ENCODE results near the gene FBXO42.
"Not testable (repeated sequence)": the region's sequence is repeated elsewhere in the genome, so short reads cannot be mapped to it uniquely, and the experiment has no call there.

FBXO42 gene

DNA sequence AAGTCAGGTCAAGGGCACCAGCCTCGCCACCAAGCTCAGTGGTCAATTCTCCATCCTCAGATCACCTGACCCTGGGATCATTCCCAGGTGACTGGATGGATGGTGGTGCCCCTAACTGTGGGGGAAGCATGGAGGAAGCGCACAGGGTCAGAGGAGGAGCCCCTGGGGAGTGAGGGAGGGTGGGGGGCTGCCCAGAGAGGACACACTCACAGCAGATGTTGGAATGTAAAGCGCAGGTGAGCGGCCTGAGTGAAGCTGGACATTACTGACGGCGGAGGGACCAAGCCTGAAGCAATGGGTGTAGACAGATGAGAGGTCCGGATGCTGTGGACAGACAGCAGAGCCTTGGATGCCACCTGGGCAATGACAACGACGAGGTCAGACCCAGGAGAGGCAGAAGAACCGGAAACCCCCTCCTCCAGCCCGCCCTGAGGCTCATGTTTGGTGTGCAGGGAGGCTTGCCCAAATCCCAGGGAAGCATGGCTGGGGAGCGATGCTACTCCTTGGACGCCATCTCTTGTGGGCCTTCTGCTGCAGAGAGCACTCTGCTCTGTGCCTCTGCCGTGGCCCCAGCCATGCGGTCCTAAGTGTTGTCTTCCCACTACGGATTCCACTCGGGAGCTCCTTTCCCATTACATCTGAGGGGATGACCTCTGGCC, 109.6 kb downstream of the FBXO42 start:
- DNase-seq: no peak

DNA sequence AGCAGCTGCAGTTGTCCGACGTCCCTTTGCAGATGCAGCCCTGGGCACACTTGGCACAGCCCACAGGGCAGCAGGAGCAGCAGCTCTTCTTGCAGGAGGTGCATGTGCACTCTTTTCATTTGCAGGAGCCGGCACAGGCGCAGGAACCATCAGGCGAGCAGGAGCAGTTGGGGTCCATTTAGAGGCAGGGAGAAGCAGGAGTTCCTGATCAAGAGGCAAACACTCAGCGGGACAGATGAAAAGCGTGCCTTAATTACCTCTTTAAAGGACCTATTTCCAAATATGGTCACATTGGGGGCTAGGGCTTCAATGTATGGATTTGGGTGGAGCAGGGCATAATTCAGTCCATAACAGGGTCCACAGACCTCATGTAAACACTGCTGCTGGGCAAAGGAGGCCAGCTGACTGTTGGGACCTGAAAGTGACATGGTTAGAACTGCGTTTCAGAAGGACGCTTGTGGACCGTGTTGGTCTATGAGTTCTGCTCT, 111.0 kb downstream of the FBXO42 start:
- DNase-seq: no peak

DNA sequence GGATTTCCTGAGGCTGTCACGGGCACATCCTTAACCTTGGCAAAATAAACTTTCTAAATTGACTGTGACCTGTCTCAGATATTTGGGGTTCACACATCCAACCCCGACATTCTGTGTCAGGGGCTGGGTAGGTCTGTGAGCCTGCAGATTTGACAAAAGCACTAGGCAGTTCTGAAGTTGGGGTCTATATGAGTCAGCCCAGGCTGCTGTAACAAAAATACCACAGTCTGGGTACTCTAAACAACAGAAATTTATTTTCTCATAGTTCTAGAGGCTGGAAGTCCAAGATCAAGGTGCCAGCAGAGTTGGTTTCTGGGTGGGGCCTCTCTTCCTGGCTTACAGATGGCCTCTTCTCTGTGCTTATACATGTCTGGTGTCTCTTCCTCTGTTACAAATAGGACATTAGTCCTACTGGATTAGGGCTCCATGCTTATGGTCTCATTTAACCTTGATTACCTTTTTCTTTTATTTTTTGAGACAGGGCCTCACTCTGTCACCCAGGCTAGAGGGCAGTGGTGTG, 112.2 kb downstream of the FBXO42 start:
- no peak for DNase-seq

DNA sequence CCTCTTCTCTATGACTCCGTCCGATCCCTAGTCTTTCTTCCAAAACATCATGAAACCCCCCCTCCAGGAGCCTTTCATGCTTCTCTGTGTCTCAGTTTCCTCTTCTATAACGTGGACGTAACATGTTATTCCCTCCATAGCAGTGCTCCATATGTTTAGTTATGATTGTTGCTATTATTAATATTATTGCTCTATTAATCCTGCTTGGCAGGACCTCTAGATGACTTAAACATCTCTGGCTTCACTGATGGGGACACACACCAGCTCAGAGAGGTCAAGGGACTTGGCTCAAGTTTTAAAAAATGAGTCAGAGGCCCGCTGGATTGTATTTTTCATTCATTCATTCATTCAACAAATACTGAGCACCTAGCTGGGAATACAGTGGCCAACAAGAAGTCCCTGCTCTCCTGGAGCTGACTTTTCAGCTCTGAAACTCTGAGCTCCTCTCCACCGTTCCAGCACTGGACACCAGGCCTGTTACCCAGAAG, 114.9 kb downstream of the FBXO42 start:
- no peak for DNase-seq

DNA sequence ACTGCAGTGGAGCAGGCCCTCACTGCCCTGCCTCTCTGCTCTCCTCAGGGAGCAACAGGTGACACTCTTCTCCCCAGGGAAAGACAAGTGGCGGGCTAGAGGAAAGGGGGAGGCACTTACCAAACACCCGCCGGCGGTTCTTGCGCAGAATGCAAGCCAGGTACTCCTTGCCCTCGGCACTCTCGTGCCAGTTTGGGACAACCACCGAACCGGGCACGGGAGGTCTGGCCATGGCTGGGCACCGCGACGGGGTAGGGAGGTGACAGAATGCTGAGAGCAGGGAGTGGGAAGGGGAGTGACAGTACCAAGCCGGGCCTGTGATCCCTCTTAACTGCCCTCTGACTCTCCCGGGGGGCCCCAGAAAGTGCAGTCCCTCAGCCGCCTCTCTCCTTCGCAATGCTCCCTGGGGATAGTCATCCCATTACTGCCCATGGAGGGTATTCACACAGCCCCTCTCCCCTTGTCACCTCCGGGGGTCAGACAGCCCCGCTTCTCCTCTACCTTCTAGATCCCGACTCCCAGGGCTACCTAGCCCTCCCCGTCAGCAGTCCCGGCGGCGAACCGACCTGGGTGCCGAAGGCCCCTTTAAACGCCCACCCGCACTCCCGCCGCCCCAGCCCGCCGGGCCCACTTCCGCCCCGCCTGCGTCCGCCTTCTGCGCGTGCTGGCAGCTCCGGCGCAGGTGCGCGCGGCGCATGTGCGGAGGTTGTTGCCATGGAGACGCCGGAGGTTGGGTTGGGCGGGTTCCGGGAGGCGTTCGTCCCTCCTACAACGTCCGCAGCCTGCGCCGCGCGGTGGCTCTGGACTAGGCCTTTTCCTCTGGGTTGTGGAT, 115.6 kb downstream of the FBXO42 start, which contains the start of gene CPLANE2:
TSS of gene CPLANE2 (minus strand) at position 673 of the 832 bp plus-strand sequence. CDS start at position 232, 441 bp downstream.
- peak in 13 of 14 donors; percentile 29 to 90 (median 72) for DNase-seq

DNA sequence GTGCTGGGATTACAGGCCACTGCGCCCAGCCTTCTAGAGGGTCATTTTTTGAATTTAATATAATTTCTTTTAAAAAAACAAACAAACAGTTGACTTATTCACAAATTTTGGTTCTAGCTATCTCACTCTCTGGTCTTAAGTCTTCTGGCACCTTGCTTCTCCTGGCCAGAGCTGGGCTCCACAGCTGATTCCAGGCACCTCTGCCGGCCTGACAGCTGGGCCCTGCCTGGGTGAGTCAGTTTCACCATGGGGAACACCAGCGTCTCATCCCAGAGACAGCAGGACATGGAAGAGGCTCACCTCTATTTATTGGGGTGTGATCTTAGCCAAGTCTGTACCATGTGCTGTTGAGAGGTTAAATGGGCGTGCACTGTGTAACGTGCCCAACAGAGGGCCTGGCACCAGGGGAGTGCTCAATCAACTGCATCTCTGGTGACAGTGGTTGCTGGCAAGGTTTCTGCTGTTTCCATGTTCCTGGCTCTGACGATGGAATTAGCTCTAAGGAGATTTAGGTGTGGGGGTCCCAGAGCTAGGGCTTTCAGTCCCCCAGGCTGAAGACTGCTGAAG, 116.3 kb downstream of the FBXO42 start:
- peak in 1 of 14 donors; percentile 53 for DNase-seq

DNA sequence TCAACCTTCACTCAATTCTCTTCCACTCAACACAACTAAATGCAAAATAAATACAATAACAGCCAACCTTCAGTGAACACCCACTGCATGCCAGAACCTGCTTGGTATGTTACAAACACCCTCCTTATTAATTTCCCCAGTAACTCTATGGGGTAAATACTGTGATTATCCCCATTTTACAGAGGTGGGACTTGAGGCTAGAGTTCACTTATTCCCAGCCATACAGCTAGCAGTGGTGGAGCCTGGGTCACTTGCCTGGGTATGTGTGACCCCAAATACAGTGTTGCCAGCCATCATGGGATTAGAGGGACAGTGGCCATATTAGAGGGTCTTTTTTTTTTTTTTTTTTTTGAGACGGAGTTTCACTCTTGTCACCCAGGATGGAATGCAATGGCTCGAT, 116.9 kb downstream of the FBXO42 start:
- DNase-seq: no peak

DNA sequence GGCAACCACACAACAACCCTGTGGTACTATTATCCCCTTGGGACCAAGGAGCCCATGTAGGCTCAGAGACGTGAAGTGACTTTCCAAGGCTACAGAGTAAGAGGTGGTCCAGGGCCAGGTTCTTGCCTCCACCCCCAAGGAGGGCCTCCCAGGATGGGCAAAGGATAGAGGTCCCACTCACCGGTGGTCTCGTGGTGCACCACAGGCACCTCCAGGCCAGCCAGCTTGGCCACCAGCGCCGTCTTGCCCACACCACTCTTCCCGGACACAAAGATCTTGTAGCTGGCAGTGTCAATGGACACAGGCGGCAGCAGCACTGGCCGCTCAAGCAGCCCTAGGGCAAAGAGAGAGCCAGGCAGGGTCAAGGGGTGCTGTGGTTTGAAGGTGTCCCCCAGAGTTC, 118.8 kb downstream of the FBXO42 start:
- DNase-seq: no peak

- no peak for DNase-seq
Observed at GRCh38 chr1:16232316-16232710, 120.0 kb downstream of the FBXO42 start.

- no peak for DNase-seq
Observed at GRCh38 chr1:16231331-16232315, 120.7 kb downstream of the FBXO42 start.

GRCh38 chr1:16230744-16231143, 121.5 kb downstream of the FBXO42 start:
- DNase-seq: no peak

DNA sequence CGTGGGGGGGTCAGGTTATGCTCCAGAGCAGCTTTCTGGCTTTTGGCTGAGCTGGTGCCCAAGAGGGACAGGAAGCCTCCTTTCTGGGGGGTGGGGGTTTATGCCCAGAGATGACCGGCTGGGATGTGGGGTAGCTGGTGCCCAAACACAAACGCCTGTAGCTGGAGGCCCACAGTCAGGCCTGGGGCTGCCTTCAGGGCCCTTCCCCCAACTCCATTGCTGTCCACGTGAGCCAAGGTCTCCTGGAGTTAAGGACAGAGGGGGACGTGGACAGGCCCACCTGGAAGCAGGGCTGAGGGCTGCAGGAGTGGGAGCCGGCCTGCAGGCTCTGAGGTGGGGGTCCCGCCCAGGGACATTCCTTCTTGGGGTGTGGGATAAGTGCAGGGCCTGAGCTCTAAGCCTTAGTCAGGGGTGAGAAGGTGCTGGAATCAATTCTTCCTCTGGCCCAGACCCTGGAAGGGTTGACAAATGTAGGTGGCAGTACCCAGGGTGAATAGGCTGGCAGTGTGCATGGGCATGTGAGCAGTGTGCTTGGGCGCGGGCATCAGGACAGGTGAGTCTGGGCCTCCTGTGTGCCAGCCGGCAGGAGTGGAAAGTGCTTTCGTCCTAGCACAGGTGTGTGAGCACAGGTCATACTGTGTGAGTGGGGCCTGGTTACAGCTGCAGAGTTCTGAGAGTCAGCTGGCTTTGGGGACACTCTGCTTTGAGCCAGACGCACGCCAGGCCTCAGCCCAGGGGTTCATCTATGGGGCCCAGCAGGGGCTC, 122.1 kb downstream of the FBXO42 start:
- DNase-seq: no peak

- peak in 2 of 14 donors; percentile 36 to 66 for DNase-seq
Observed at GRCh38 chr1:16226490-16227179, 125.6 kb downstream of the FBXO42 start.

- no peak for DNase-seq
Observed at GRCh38 chr1:16226129-16226489, 126.2 kb downstream of the FBXO42 start.

DNA sequence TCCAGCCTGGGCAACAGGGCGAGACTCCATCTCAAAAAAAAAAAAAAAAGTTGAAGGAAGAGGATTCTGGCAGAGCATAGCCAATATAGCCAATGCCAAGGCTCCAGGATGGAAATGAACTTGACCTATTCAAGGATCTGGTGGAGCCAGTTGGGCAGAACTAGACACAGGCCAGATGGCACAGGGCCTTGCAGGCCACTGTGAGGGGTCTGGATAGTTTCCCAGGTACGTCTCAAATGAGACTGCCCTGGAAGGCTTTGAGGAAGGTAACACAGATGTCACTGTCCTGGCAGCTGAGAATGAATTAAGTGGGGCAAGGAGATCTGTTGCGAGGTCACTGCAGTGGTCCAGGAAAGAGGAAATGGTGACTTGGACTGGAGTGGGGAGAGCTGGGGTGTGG, 127.8 kb downstream of the FBXO42 start:
- DNase-seq: peak in 3 of 14 donors; percentile 14 to 99 (median 51)

- not testable (repeated sequence) for DNase-seq
Observed at GRCh38 chr1:16222716-16223115, 129.6 kb downstream of the FBXO42 start.

- DNase-seq: no peak
Observed at GRCh38 chr1:16221499-16221898, 130.8 kb downstream of the FBXO42 start.

DNA sequence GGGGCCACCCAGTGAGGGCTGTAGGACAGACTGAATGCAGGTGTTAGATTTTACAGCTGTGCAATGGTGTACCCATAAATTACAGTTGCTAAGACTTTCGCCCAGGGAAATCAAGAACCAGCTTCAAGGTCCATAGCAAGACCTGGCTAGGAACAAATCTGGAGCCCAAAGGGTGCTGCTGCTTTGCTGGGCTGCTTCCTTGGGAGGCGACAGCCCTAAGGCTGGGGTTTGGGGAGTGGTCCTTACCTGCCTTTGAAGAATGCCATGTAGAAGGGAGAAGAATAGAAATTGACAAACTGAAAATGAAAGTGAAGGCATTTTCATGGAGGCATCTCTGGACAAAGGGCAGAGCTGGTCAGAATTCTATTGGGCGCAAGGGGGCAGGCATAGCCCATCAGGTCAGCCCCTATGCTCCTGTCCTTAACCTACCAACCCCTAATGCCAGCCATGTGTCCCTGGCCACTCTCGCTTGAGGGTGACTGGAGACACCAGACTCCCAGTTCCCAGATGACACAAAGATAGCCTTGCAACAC, 132.2 kb downstream of the FBXO42 start:
- no peak for DNase-seq

DNA sequence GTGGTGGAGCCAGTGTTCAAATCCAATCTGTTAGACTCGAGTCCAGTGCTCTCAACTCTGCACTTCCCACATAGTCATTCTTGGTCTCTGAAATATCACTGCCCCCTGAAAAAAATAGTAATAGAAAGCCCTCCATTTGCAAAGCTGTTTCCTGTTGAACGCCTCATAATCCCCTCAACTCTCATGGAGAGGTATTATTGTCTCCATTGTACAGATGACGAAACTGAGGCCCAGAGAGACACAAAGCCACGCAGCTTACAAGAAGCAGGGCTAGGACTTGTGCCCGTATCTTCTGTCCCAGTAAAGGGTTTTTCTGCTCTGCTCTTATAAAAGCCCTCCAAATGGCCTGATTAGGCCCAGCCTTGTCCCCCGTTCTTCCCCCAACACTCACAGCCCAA, 133.6 kb downstream of the FBXO42 start:
- no peak for DNase-seq

Measured in C1 segment of cervical spinal cord (tissue), 14 donors.